IMR-90 (cell line): Measurements from ENCODE around the gene PAX3. TPM values are rescaled to one million over a fixed set of nuclear protein-coding genes. Genes with fewer than 3 reads are reported as not detected.

Source experiments
- ATAC-seq: fragments of 200-7000 bp; cut with Tn5 transposase; 2 replicates; pipeline ENCODE4 v1.9.1; 2020; ENCODE audit warnings: low read depth, mild to moderate bottlenecking, moderate library complexity
- BruUV-seq: library from RNA; stranded (reverse); fragments of 400-500 nt; replicated peaks from 2 replicates; lab custom pipeline; 2021; lab: Mats Ljungman, UMichigan
- CTCF ChIA-PET: fragments of 300-600 bp; formaldehyde crosslinking; extraction: SDS; loops from one replicate; lab custom pipeline; 2021; ENCODE audit warnings: antibody characterized with exemption; lab: Yijun Ruan, JAX
- POLR2A ChIA-PET: fragments of 300-600 bp; sonication (Branson Sonifier 250); formaldehyde crosslinking; loops from one replicate; lab custom pipeline; 2022; ENCODE audit warnings: antibody characterized with exemption; ENCODE audit not compliant: unreplicated experiment; lab: Charles Lee
- DNase-seq: peaks from one replicate; pipeline ENCODE4 v3.0.0; 2013
- H2AFZ ChIP-seq: replicated peaks from 2 replicates; pipeline ENCODE3; 2013; ENCODE audit warnings: low read length, mild to moderate bottlenecking; ENCODE audit not compliant: poor library complexity
- H2AK5ac ChIP-seq: 2 replicates; pipeline ENCODE4 v1.6.1; 2013; ENCODE audit warnings: low read depth, low read length, inconsistent platforms
- H2AK9ac ChIP-seq: replicated peaks from 2 replicates; pipeline ENCODE3; 2013; ENCODE audit warnings: mild to moderate bottlenecking, low read depth, low read length, moderate library complexity; ENCODE audit not compliant: poor library complexity
- H2BK120ac ChIP-seq: 2 replicates; pipeline ENCODE4 v1.6.1; 2013; ENCODE audit warnings: low read depth, low read length, inconsistent platforms
- H2BK15ac ChIP-seq: 3 replicates; pipeline ENCODE4 v1.6.1; 2013; ENCODE audit warnings: low read depth, low read length, inconsistent platforms
- H2BK20ac ChIP-seq: 2 replicates; pipeline ENCODE4 v1.6.1; 2013; ENCODE audit warnings: low read depth, mild to moderate bottlenecking, inconsistent platforms, low read length, moderate library complexity
- H2BK5ac ChIP-seq: 2 replicates; pipeline ENCODE4 v1.6.1; 2013; ENCODE audit warnings: mild to moderate bottlenecking, low read depth, low read length, inconsistent platforms; ENCODE audit not compliant: poor library complexity, severe bottlenecking
- H3K14ac ChIP-seq: replicated peaks from 2 replicates; pipeline ENCODE4 v1.6.1; 2013; ENCODE audit warnings: low read depth, low read length, inconsistent platforms
- H3K18ac ChIP-seq: 2 replicates; pipeline ENCODE4 v1.6.1; 2013; ENCODE audit warnings: low read depth, low read length, control low read depth
- H3K23ac ChIP-seq: 2 replicates; pipeline ENCODE4 v1.6.1; 2013; ENCODE audit warnings: low read depth, low read length, inconsistent platforms
- H3K27ac ChIP-seq: 2 replicates; pipeline ENCODE4 v1.5.1; 2013; ENCODE audit warnings: mild to moderate bottlenecking, control low read depth, low read length; ENCODE audit not compliant: insufficient read depth
- H3K27me3 ChIP-seq: 2 replicates; pipeline ENCODE4 v1.6.1; 2013; ENCODE audit warnings: low read length; ENCODE audit not compliant: control insufficient read depth, insufficient read depth
- H3K36me3 ChIP-seq: 2 replicates; pipeline ENCODE4 v1.6.1; 2013; ENCODE audit warnings: low read length, mixed read lengths; ENCODE audit not compliant: control insufficient read depth, insufficient read depth
- H3K4ac ChIP-seq: 2 replicates; pipeline ENCODE4 v1.6.1; 2013; ENCODE audit warnings: low read depth, low read length, inconsistent platforms
- H3K4me1 ChIP-seq: 2 replicates; pipeline ENCODE4 v1.6.1; 2013; ENCODE audit warnings: low read length, mixed read lengths; ENCODE audit not compliant: control insufficient read depth, insufficient read depth
- H3K4me2 ChIP-seq: 2 replicates; pipeline ENCODE4 v1.6.1; 2013; ENCODE audit warnings: low read depth, mild to moderate bottlenecking, control low read depth, low read length, moderate library complexity
- H3K4me3 ChIP-seq: 2 replicates; pipeline ENCODE4 v1.5.1; 2013; ENCODE audit warnings: low read depth, mild to moderate bottlenecking, control low read depth, low read length, moderate library complexity; ENCODE audit not compliant: insufficient read depth
- H3K56ac ChIP-seq: 2 replicates; pipeline ENCODE4 v1.6.1; 2013; ENCODE audit warnings: low read length, inconsistent platforms; ENCODE audit not compliant: insufficient read depth; ENCODE audit errors: extremely low read depth
- H3K79me1 ChIP-seq, 2 experiments: 2 replicates each; pipeline ENCODE4 v1.6.1; 2013; ENCODE audit warnings: low read length in 2 of 2, inconsistent platforms in 1 of 2, low read depth in 1 of 2
- H3K9ac ChIP-seq: 2 replicates; pipeline ENCODE4 v1.6.1; 2013; ENCODE audit warnings: low read depth, low read length, control low read depth
- H3K9me1 ChIP-seq: 2 replicates; pipeline ENCODE4 v1.6.1; 2013; ENCODE audit warnings: low read length, inconsistent platforms; ENCODE audit not compliant: insufficient read depth
- H3K9me3 ChIP-seq: 2 replicates; pipeline ENCODE4 v1.6.1; 2013; ENCODE audit warnings: low read length; ENCODE audit not compliant: control insufficient read depth, insufficient read depth
- H4K20me1 ChIP-seq: 2 replicates; pipeline ENCODE4 v1.6.1; 2013; ENCODE audit warnings: low read length, inconsistent platforms; ENCODE audit not compliant: insufficient read depth
- H4K5ac ChIP-seq: 2 replicates; pipeline ENCODE4 v1.6.1; 2013; ENCODE audit warnings: mild to moderate bottlenecking, low read depth, low read length, control low read depth
- H4K8ac ChIP-seq, 2 experiments: 2 replicates each; pipeline ENCODE4 v1.6.1; 2013; ENCODE audit warnings: low read depth in 2 of 2, low read length in 2 of 2, control low read depth in 1 of 2, inconsistent platforms in 1 of 2
- H4K91ac ChIP-seq: 2 replicates; pipeline ENCODE4 v1.6.1; 2013; ENCODE audit warnings: low read depth, low read length, inconsistent platforms; ENCODE audit not compliant: insufficient read depth
- FOS ChIP-seq: fragments of 150-350 bp; IDR thresholded peaks from 2 replicates; pipeline ENCODE4 v1.6.1; 2016; ENCODE audit warnings: low read depth, low read length
- MAZ ChIP-seq: IDR thresholded peaks from 2 replicates; pipeline ENCODE4 v1.6.1; 2012; ENCODE audit warnings: low read depth, mild to moderate bottlenecking, low read length, improper control_type of control experiment, moderate library complexity, borderline replicate concordance
- RAD21 ChIP-seq: IDR thresholded peaks from 2 replicates; pipeline ENCODE4 v1.6.1; 2012; ENCODE audit warnings: low read length, improper control_type of control experiment
- RCOR1 ChIP-seq: IDR thresholded peaks from 2 replicates; pipeline ENCODE4 v1.6.1; 2012; ENCODE audit warnings: mild to moderate bottlenecking, low read length, improper control_type of control experiment; ENCODE audit not compliant: insufficient replicate concordance
- RFX5 ChIP-seq: IDR thresholded peaks from 2 replicates; pipeline ENCODE4 v1.8.0; 2012; ENCODE audit warnings: low read depth, mild to moderate bottlenecking, low read length, moderate library complexity
- WGBS, 2 experiments: methylation state at CpG; one replicate each; pipeline versions ENCODE4 v1.1.5 to v1.1.7; 2013; ENCODE audit warnings: missing lambda C conversion rate in 2 of 2; ENCODE audit not compliant: insufficient read length in 1 of 2; ENCODE audit errors: extremely low coverage in 2 of 2; 5-methylcytosine and 5-hydroxymethylcytosine counted together
- dilution Hi-C: fragments of 300-500 bp; cut with HindIII; formaldehyde crosslinking; loops from one replicate; pipeline ENCODE4 v1.14.3; 2018; ENCODE audit warnings: low sequenced_read_pairs; ENCODE audit not compliant: unreplicated experiment
- in situ Hi-C: fragments of 300-500 bp; cut with MboI; formaldehyde crosslinking; loops from 3 replicates; pipeline ENCODE4 v1.14.3; 2019; ENCODE audit warnings: low sequenced_read_pairs, inconsistent platforms, mixed read lengths
- intact Hi-C: fragments of 100-400 bp; cut with micrococcal nuclease; formaldehyde crosslinking; loops from 2 replicates; pipeline ENCODE4 v1.10.0; 2022
- polyA plus RNA-seq, 3 experiments: library from polyadenylated mRNA; depleted of rRNA; stranded (reverse); fragments of >200 nt; gene quantifications; 2 replicates each; pipeline ENCODE4 v1.2.3, GENCODE V29; 2012; ENCODE audit warnings: low replicate concordance in 1 of 3
- total RNA-seq: library from RNA; depleted of rRNA; stranded (reverse); fragments of >200 nt; gene quantifications from 2 replicates; pipeline ENCODE4 v1.2.3, GENCODE V29; 2012
- TF ChIP-seq, protein P1 (sequence below): fragments of 150-350 bp; IDR thresholded peaks from 2 replicates; pipeline ENCODE4 v1.6.1; 2016; ENCODE audit warnings: low read depth, mild to moderate bottlenecking, low read length, moderate library complexity, borderline replicate concordance
- TF ChIP-seq, protein P2 (sequence below): conservative IDR thresholded peaks from 2 replicates; pipeline ENCODE4 v1.5.1; 2012; ENCODE audit warnings: mild to moderate bottlenecking, low read depth, low read length, improper control_type of control experiment

PAX3 gene
- total and polyA plus RNA-seq, 2 of the 4 experiments (the other 2 are of a cell fraction): not detected

DNA sequence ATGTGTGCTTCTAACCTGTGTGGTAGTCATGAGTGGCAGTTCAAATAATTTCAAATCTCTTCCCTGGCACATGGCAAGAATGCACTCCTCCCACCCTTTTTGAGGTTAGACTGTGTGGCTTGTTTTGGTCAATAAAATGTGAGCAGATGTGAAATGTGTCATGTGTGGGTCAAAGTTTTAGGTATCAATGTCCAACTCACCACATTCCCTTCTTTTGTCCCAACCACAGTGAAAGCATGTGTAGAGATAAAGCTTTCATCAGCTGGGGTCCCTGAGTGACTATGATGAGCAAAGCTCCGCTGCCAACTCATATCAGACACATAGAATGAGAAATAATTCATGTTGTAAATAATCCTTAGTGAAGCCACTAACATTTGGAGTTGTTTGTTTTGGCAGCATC lies 118.2 kb downstream of the PAX3 start:
- Histone ChIP-seq H2AK5ac (no peak overlapping the region), H4K91ac (no peak overlapping the region), H3K18ac (no peak overlapping the region), H4K8ac (no peak overlapping the region), H2BK5ac (no peak overlapping the region), H4K20me1 (no peaks in the 10 kb centered on the region), H3K4me2 (no peak overlapping the region), H3K9me1 (no peaks in the 10 kb centered on the region), H2BK15ac (no peak overlapping the region), H3K14ac (no peak overlapping the region), H3K4ac (no peak overlapping the region), H3K36me3 (no peaks in the 10 kb centered on the region), H2BK20ac (no peak overlapping the region), H3K9ac (no peak overlapping the region), H4K5ac (no peak overlapping the region), H3K23ac (no peak overlapping the region), H3K27me3 (no peaks in the 10 kb centered on the region), H2BK120ac (no peak overlapping the region), H3K4me1 (no peaks in the 10 kb centered on the region), H3K56ac (no peak overlapping the region), H3K79me1 (no peaks in the 10 kb centered on the region), H2AFZ (no peak overlapping the region), H3K4me3 (no peak overlapping the region), H3K9me3 (no peaks in the 10 kb centered on the region), H3K27ac (no peak overlapping the region), H2AK9ac (no peak overlapping the region)
- DNase-seq (no peak), ATAC-seq (no peak)
- no TSS peak for BruUV-seq
- POLR2A ChIA-PET: no interaction called here
- intact Hi-C loops: no loop called here
- dilution Hi-C loops: no loop called here
- TF ChIP-seq RCOR1 (no peak), RFX5 (no peak), FOS (no peak), MAZ (no peak), RAD21 (no peak)
- TF ChIP-seq, protein P1, sequence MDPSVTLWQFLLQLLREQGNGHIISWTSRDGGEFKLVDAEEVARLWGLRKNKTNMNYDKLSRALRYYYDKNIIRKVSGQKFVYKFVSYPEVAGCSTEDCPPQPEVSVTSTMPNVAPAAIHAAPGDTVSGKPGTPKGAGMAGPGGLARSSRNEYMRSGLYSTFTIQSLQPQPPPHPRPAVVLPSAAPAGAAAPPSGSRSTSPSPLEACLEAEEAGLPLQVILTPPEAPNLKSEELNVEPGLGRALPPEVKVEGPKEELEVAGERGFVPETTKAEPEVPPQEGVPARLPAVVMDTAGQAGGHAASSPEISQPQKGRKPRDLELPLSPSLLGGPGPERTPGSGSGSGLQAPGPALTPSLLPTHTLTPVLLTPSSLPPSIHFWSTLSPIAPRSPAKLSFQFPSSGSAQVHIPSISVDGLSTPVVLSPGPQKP: no peak
- TF ChIP-seq, protein P2, sequence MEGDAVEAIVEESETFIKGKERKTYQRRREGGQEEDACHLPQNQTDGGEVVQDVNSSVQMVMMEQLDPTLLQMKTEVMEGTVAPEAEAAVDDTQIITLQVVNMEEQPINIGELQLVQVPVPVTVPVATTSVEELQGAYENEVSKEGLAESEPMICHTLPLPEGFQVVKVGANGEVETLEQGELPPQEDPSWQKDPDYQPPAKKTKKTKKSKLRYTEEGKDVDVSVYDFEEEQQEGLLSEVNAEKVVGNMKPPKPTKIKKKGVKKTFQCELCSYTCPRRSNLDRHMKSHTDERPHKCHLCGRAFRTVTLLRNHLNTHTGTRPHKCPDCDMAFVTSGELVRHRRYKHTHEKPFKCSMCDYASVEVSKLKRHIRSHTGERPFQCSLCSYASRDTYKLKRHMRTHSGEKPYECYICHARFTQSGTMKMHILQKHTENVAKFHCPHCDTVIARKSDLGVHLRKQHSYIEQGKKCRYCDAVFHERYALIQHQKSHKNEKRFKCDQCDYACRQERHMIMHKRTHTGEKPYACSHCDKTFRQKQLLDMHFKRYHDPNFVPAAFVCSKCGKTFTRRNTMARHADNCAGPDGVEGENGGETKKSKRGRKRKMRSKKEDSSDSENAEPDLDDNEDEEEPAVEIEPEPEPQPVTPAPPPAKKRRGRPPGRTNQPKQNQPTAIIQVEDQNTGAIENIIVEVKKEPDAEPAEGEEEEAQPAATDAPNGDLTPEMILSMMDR: no peak
- WGBS, 2 experiments: no CpG with 5 or more reads among the region's 1 CpG
- CTCF ChIA-PET: interaction anchor here (0.6 kb wide), 1 partner anchor 63 kb away, joined by 3 read pairs; no protein-coding TSS in a partner anchor
- in situ Hi-C loops: no loop called here
